IPS-18a (cell line): ENCODE results near the gene SAA1.

Source experiments
- H3K27ac ChIP-seq: one replicate; pipeline ENCODE4 v1.5.1; 2013; ENCODE audit warnings: low read length
- H3K27me3 ChIP-seq: one replicate; pipeline ENCODE4 v1.6.1; 2013; ENCODE audit warnings: mild to moderate bottlenecking, low read length; ENCODE audit not compliant: control insufficient read depth, insufficient read depth
- H3K36me3 ChIP-seq: one replicate; pipeline ENCODE4 v1.6.1; 2013; ENCODE audit warnings: low read depth, low read length; ENCODE audit not compliant: control insufficient read depth
- H3K4me1 ChIP-seq: one replicate; pipeline ENCODE4 v1.6.1; 2013; ENCODE audit warnings: low read depth, low read length; ENCODE audit not compliant: control insufficient read depth
- H3K4me3 ChIP-seq: one replicate; pipeline ENCODE4 v1.5.1; 2013; ENCODE audit warnings: low read length
- H3K9ac ChIP-seq: one replicate; pipeline ENCODE4 v1.6.1; 2013; ENCODE audit warnings: mild to moderate bottlenecking, low read length, moderate library complexity
- H3K9me3 ChIP-seq: one replicate; pipeline ENCODE4 v1.6.1; 2013; ENCODE audit warnings: low read depth, low read length; ENCODE audit not compliant: control insufficient read depth

SAA1 gene

DNA sequence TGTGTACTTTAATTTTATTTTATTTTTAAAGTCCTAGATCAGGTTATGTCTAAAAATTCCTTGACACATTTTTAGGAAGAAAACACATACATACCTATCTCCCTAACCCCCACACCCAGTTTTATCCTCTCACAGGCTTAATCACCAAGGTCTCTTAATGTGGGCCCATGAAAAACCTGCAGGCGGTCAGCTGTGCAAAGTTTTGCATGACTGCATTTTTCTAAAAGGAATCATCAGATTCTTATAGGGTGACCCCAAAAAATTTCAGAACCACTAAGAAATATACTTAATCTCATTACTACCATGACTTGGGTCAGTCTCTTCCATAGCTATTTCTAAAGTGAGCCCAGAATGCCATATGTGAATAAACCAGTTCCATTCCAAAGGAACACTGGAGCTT is 19.8 kb downstream of the SAA1 start:
- H3K27me3 ChIP-seq, result no peaks in the 10 kb centered on the region
- no peak overlapping the region for H3K27ac ChIP-seq
- H3K9ac ChIP-seq, result no peak overlapping the region
- no peaks in the 10 kb centered on the region for H3K4me1 ChIP-seq
- H3K4me3 ChIP-seq, result no peak overlapping the region
- peaks cover 62% of the 10 kb centered on the region for H3K36me3 ChIP-seq
- H3K9me3 ChIP-seq, result no peaks in the 10 kb centered on the region

DNA sequence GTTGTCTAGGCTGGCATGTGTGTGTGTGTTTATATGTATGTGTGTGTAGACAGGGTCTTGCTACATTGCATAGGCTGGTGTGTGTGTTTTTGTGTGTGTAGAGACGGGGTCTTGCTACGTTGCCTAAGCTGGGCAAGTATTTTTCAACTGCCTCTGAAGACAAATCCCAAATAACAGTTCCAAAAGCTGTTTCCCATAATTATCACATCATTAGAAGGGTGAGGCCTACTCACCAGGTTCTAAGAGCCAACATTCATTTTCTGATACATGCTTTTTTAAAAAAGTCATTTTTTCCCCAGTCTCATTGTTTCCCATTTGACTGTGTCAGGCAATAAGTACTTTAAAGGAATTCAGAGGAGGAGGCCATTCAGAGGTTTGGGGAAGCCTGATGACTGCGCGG is 22.8 kb downstream of the SAA1 start:
- Histone ChIP-seq H3K4me1 (no peaks in the 10 kb centered on the region), H3K4me3 (no peak overlapping the region), H3K9me3 (no peaks in the 10 kb centered on the region), H3K27ac (no peak overlapping the region), H3K36me3 (peaks cover 75% of the 10 kb centered on the region), H3K27me3 (no peaks in the 10 kb centered on the region), H3K9ac (no peak overlapping the region)

- H3K9me3 ChIP-seq, result no peaks in the 10 kb centered on the region
- no peaks in the 10 kb centered on the region for H3K4me1 ChIP-seq
- peaks cover 84% of the 10 kb centered on the region for H3K36me3 ChIP-seq
- no peak overlapping the region for H3K4me3 ChIP-seq
- H3K27ac ChIP-seq, result no peak overlapping the region
- H3K9ac ChIP-seq, result no peak overlapping the region
- no peaks in the 10 kb centered on the region for H3K27me3 ChIP-seq
Observed at GRCh38 chr11:18294862-18295261, 28.8 kb downstream of the SAA1 start.

DNA sequence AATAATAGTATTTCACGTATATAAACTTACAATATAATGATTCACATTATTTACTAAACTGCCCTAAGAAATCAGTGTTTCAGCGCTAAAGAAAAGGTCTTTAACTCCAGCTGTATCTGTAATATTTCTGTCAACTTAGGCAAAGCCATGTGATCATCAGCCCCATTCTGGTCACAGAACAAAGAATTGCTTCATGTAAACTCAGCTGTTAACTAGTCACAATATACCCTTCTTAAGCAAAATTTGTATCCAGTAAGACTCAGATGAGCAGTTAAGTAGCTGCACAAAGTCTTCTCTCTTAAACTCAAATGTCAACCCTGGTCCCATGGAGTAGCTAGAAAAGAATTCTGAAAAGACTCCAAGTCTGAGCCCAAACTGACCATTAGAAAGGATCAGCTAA is 29.3 kb downstream of the SAA1 start:
- H3K36me3 ChIP-seq, result peaks cover 84% of the 10 kb centered on the region
- H3K9ac ChIP-seq, result no peak overlapping the region
- H3K27me3 ChIP-seq, result no peaks in the 10 kb centered on the region
- H3K9me3 ChIP-seq, result no peaks in the 10 kb centered on the region
- no peaks in the 10 kb centered on the region for H3K4me1 ChIP-seq
- H3K4me3 ChIP-seq, result no peak overlapping the region
- H3K27ac ChIP-seq, result no peak overlapping the region

- peaks cover 61% of the 10 kb centered on the region for H3K36me3 ChIP-seq
- no peaks in the 10 kb centered on the region for H3K4me1 ChIP-seq
- no peaks in the 10 kb centered on the region for H3K27me3 ChIP-seq
- H3K9me3 ChIP-seq, result no peaks in the 10 kb centered on the region
- no peak overlapping the region for H3K9ac ChIP-seq
- no peak overlapping the region for H3K4me3 ChIP-seq
- no peak overlapping the region for H3K27ac ChIP-seq
Observed at GRCh38 chr11:18299721-18300120, 33.7 kb downstream of the SAA1 start.

- Histone ChIP-seq H3K27me3 (no peaks in the 10 kb centered on the region), H3K36me3 (peaks cover 61% of the 10 kb centered on the region), H3K9me3 (no peaks in the 10 kb centered on the region), H3K27ac (no peak overlapping the region), H3K4me1 (no peaks in the 10 kb centered on the region), H3K4me3 (no peak overlapping the region), H3K9ac (no peak overlapping the region)
Observed at GRCh38 chr11:18304745-18305144, 38.7 kb downstream of the SAA1 start.

GRCh38 chr11:18307461-18308139 is 41.5 kb downstream of the SAA1 start:
- no peaks in the 10 kb centered on the region for H3K9me3 ChIP-seq
- no peak overlapping the region for H3K27ac ChIP-seq
- H3K27me3 ChIP-seq, result no peaks in the 10 kb centered on the region
- no peak overlapping the region for H3K4me3 ChIP-seq
- no peaks in the 10 kb centered on the region for H3K4me1 ChIP-seq
- H3K36me3 ChIP-seq, result peaks cover 67% of the 10 kb centered on the region
- H3K9ac ChIP-seq, result no peak overlapping the region

DNA sequence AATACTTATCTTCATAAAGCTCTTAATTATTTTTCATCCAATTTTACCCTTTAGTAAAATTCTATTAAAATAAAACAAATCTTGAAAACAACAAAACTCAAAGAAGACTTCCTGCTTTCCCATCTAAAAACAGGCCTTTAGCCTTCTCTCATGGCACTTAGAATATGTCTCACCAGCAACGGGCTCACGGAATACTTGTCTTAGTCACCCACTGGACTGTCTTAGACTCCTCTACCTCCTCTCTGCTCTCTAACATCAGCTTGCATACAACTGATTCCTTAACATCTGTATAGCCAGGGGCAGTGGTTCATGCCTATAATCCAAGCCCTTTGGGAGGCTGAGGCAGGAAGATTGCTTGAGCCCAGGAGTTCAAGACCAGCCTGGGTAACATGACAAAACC is 42.2 kb downstream of the SAA1 start:
- Histone ChIP-seq H3K9me3 (no peaks in the 10 kb centered on the region), H3K27ac (no peak overlapping the region), H3K4me1 (no peaks in the 10 kb centered on the region), H3K4me3 (no peak overlapping the region), H3K9ac (no peak overlapping the region), H3K27me3 (no peaks in the 10 kb centered on the region), H3K36me3 (peaks cover 62% of the 10 kb centered on the region)

- Histone ChIP-seq H3K36me3 (peaks cover 55% of the 10 kb centered on the region), H3K4me3 (no peak overlapping the region), H3K27me3 (no peaks in the 10 kb centered on the region), H3K9me3 (no peaks in the 10 kb centered on the region), H3K4me1 (no peaks in the 10 kb centered on the region), H3K27ac (no peak overlapping the region), H3K9ac (no peak overlapping the region)
Observed at GRCh38 chr11:18309691-18310090, 43.6 kb downstream of the SAA1 start.

GRCh38 chr11:18310800-18311340 is 44.8 kb downstream of the SAA1 start:
- Histone ChIP-seq H3K9ac (no peak overlapping the region), H3K4me1 (no peaks in the 10 kb centered on the region), H3K27ac (no peak overlapping the region), H3K36me3 (peaks cover 47% of the 10 kb centered on the region), H3K27me3 (no peaks in the 10 kb centered on the region), H3K4me3 (no peak overlapping the region), H3K9me3 (no peaks in the 10 kb centered on the region)

DNA sequence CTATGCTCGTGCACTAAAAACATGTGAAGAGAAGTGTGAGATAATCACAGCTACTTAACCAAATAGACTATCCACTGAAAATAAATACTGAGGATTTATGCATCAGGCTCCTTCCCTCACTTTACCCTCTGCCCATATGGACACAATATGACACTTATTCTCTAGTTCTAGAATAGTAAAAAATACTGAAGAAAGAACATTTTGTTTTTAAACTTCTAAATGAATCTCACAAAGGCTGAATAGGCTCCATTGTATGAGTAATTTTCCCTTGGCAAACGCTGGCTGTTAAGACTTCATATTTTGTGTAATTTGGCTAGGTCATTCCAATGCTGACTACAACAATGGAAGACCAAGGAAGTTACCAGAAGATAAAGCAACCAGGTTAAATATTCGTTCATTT is 45.9 kb downstream of the SAA1 start:
- no peak overlapping the region for H3K27ac ChIP-seq
- H3K4me3 ChIP-seq, result no peak overlapping the region
- no peak overlapping the region for H3K9ac ChIP-seq
- no peaks in the 10 kb centered on the region for H3K4me1 ChIP-seq
- no peaks in the 10 kb centered on the region for H3K9me3 ChIP-seq
- peaks cover 35% of the 10 kb centered on the region for H3K36me3 ChIP-seq
- H3K27me3 ChIP-seq, result no peaks in the 10 kb centered on the region

- Histone ChIP-seq H3K9ac (no peak overlapping the region), H3K4me3 (no peak overlapping the region), H3K27ac (no peak overlapping the region), H3K4me1 (no peaks in the 10 kb centered on the region), H3K27me3 (no peaks in the 10 kb centered on the region), H3K9me3 (no peaks in the 10 kb centered on the region), H3K36me3 (peaks cover 34% of the 10 kb centered on the region)
Observed at GRCh38 chr11:18312663-18313420, 46.8 kb downstream of the SAA1 start.
